SKM-1 (cell line): ENCODE data around the gene FAM149B1.
"Not testable (repeated sequence)": the region's sequence is repeated elsewhere in the genome, so short reads cannot be mapped to it uniquely, and the experiment has no call there.

ENCODE experiments used
- DNase-seq: peaks from one replicate; lab custom pipeline; 2025; ENCODE audit not compliant: unreplicated experiment; lab: John Stamatoyannopoulos, UW

FAM149B1 gene

DNA sequence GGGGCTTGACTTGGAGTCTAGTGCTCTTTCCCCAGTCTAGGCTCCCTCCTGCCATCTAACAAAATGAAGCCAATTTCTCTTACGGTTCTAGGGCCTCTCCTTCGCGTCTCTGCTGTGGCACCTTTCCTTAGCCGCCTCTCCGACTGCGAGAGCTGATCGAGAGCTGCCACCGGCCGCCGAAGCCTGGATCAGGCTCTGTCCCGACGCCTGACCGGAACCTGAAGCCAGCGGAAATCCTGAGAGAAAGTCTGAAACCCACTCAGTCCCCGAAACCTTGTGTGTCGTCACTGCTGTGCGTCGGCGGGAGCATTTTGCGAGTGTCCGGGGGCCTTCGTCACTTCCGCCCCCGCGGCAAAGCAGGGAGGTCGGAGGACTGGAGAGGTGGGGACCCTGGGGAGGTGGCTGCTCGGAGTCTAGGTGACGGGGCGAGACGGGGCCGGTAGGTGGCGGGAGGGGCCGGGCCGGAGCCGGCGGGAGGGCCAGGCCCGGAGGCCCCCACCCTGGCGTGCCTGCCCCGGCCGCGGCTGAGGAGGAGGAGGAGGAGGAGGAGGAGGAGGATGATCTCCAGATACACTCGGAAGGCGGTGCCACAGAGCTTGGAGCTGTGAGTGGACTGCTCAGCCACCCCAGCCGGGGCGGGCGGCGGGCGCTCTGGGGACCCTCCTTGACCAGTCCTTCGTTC lies at the start of gene FAM149B1, which contains the start of gene ECD:
Gene FAM149B1 (plus strand): TSS at position 337 of the 682 bp plus-strand sequence. CDS start 221 bp downstream, at position 558.
Gene ECD (minus strand): TSS at position 226 of the 682 bp plus-strand sequence. CDS start 4,071 bp downstream, outside the sequence.
- DNase-seq: peak; percentile 75

- no peak for DNase-seq
Measured at GRCh38 chr10:73119457-73119856, 48.5 kb upstream of the FAM149B1 start.

DNA sequence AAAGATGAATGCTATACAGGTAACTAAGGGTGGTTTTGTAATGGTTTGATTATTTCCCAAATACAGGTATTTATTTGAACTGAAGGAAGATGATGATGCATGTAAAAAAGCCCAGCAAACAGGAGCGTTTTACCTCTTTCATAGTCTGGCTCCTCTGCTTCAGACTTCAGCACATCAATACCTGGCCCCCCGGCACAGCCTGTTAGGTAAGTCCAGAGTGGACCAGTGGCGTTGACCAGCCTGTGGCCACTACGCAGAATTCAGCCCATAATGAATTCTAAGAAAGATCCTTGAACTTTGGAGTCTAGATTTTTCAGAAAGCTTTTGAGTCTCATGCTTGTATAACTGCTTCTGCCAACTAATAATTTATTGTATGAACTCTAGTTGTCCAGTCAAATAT lies 48.0 kb upstream of the FAM149B1 start:
- DNase-seq: no peak

DNA sequence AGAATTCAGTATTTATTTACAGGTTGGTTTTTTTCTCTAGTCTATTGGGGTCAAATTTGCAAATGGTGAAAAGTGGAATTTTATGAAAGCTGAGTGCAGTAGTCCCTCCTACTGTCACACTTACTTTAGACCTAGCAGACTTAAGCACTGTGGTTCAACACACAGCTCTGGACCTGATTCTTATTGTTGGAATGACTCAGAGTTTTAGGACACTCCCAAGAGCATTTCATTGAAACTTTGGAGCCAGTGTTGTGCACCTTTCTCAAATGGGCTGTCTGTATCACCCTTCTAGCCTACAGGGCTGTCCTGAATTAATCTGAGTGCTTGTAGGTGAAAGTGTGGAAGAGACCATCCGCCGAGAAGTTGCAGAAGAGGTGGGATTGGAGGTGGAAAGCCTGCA lies 41.6 kb upstream of the FAM149B1 start:
- DNase-seq: no peak

DNA sequence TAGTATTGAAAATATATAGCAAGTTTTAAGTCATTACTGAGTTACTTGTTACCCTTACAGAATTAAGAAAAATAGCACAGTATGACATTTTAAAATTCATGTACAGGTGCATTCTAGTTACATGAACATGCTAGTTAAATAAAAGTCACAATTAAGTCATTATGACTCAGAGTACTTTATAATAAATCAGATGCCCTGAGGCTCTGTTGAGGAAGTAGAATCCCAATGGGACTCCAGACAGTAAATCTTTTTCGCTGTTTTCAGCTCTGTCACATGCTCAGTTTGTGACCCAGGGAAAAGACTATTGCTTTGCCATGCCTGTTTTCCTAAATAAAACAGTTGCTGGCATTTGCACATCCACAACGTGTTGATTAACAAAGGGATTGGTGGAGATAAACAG lies 36.6 kb upstream of the FAM149B1 start:
- no peak for DNase-seq

DNA sequence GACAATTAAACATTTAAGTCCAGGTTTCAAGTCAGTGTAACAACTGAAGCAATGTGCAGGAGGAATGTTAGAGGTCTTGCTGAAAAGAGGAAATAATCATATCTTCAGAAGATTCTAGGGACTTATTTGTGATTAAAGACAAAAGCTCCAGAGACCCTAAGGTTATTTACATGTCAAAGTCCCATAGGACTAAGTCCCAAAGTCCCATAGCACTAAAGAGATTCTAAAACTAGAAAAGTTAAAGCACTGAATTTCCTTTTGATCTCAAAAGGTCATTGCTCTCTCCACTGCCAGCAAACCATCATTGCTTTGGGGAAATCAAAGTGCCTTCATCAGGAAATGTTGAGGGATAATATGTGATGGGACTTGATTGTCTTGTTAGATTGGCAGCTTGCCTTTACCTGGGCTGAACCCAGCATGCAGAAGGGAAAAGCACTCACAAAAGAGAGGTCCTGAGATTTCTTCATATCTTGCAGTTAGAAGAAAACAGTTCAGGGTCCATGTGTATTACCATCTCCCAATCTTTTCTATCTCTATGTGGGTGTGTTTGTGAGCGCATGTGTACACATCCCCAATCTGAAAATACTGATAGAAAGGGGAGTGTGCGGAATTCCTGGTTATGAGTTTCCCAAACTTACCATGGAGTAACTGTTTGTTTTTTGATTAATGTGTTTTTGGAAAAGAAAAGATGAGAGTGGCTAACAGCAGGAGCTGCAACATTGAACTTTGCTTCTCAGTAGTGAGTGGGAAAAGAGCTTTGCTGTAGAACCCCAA lies 35.8 kb upstream of the FAM149B1 start:
- no peak for DNase-seq

DNA sequence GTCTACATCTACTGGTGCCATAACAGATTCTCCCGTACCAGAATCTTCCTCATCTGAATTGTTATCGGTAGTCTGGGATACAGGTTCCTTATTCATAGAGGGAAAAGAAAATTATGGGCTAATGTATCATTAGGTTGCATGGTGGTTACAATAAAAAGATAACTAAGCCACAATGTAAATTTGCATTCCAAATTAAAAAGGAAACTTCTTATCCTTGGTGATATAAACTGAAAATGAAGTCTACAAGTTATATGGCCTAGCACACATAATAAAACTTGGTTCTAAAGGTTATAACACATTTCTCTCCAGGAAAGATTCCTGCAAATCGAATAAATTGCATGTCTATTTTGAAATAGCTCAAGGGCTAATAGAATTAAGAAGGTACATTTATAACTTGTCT lies 33.2 kb upstream of the FAM149B1 start:
- no peak for DNase-seq

DNA sequence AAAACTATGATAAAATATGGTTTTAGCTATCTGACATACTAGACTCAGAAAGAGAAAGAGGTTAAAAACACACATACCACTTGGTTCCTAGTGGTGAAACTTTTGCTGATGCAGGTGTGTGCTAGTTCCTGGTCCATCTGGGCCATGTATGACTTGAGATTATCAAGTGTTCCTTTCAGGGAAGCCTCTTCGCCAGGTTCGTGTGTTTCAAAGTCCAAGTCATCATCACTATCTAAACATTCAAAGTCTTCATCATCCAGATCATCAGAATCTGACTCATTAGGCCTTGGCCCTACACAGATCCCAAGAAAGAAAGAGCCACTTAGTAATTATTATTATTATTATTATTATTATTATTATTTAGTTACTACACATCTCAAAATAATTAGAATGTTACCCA lies 31.3 kb upstream of the FAM149B1 start:
- DNase-seq: no peak

DNA sequence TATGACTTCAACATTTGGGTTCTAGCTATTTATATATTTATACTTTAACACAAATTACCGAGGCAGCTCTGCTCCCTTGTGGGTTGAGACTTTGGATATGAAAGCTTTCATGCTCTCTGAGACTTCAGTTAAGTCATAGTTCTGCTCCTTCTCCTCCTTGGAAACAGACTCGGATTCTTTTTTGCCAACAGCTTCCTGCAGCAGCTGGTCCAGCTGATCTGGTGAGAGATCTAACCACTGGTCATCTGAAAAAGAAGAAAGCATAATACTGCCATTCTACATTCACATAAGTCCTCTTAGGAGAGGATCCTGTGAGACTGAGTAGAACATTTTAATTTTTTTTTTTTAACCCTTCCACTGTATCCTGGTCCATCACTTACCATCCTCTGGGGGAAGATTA lies 28.7 kb upstream of the FAM149B1 start:
- no peak for DNase-seq

GRCh38 chr10:73141603-73142002 lies 26.3 kb upstream of the FAM149B1 start:
- no peak for DNase-seq

DNA sequence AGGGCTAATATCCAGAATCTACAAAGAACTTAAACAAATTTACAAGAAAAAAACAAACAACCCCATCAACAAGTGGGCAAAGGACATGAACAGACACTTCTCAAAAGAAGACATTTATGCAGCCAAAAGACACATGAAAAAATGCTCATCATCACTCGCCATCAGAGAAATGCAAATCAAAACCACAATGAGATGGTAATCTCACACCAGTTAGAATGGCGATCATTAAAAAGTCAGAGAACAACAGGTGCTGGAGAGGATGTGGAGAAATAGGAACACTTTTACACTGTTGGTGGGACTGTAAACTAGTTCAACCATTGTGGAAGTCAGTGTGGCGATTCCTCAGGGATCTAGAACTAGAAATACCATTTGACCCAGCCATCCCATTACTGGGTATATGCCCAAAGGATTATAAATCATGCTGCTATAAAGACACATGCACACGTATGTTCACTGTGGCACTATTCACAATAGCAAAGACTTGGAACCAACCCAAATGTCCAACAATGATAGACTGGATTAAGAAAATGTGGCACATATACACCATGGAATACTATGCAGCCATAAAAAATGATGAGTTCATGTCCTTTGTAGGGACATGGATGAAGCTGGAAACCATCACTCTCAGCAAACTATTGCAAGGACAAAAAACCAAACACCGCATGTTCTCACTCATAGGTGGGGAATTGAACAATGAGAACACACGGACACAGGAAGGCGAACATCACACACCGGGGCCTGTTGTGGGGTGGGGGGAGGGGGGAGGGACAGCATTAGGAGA lies 17.1 kb upstream of the FAM149B1 start:
- not testable (repeated sequence) for DNase-seq

- no peak for DNase-seq
Measured at GRCh38 chr10:73152009-73152408, 15.9 kb upstream of the FAM149B1 start.

DNA sequence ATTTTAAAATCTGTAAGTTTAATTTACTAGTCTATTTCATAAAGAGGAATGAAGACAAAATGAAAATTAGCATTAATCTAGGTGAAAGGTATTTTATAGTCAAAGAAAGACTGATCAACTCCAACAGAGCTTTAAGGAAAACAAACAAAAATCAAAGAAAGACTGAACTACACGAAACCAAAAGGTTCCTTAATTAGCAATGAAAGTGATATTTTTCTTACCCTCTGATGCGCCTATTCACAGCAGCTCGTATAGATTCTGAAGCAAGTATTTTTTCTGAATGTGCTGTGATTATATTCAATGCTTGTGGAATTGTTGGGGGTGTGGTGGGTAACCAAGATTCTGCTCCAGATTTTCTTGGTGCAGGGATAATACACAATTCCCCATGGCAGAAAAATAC lies 11.9 kb upstream of the FAM149B1 start:
- DNase-seq: no peak

GRCh38 chr10:73159038-73159648 lies 8.8 kb upstream of the FAM149B1 start:
- DNase-seq: no peak

- DNase-seq: no peak
Measured at GRCh38 chr10:73161079-73161478, 6.8 kb upstream of the FAM149B1 start.

DNA sequence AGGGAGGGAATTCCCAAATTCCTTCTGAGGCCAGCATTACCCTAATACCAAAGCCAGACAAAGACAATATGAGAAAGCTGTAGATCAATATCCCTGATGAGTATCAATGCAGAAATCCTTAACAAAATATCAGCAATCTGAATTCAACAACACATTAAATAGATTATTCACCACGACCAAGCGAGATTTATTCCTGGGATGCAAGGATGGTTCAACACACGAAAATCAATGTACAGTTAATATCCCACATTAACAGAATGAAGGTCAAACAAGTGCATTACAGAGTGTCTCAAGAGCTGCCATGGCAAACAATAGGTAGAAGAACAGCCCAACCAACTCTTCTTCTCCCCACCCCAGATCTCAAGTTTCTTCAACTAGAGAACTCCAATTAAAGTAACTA lies 6.3 kb upstream of the FAM149B1 start:
- no peak for DNase-seq

DNA sequence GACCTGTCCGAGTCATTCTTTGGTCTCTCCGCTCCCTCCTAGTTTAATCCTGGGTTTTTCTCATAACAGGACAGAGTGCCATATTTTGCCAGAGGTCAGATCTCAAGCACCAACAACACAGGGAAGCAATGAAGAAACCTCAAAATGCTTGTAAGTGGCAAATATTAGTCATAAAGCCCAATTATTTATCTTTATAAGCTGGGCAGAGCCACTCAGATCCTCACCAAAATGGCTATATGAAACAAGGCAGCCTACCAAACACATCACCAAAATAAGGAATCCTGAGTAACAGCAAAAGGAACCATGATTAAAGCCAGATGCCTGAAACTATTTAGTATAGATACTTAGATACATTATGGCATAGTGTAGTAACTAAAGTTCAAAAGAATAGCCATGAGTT lies 4.8 kb upstream of the FAM149B1 start:
- DNase-seq: no peak

DNA sequence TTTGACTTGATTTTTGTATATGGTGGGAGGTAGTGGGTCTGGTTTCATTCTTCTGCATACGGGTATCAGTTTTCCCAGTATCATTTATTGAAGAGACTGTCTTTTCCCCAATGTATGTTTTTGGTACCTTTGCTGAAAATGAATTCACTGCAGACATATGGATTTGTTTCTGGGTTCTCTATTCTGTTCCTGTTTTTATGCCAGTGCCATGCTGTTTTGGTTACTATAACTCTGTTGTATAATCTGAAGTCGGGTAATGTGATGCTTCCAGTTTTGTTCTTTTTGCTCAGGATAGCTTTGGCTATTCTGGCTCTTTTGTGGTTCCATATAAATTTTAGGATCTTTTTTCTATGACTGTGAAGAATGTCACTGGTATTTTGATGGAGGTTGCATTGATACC lies 947 bp upstream of the FAM149B1 start:
- DNase-seq: no peak

DNA sequence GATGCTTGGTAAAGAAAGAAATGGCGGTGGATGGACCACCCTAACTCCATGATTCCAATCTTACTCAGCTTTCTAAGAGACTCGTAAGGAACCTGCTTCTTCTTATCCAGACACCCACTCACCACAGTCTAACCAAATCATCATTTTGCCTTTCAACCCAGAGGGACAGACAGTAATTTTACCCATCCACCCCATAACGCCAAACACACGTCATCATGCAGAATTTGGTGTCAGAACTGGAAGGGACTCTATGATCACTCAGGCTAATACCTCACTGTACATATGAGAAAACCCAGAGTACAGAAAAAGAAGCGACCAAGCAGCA lies 499 bp upstream of the FAM149B1 start:
- DNase-seq: no peak

- DNase-seq: no peak
Measured at GRCh38 chr10:73168465-73168803, 515 bp downstream of the FAM149B1 start.

GRCh38 chr10:73169320-73169719 lies 1.4 kb downstream of the FAM149B1 start:
- DNase-seq: no peak

DNA sequence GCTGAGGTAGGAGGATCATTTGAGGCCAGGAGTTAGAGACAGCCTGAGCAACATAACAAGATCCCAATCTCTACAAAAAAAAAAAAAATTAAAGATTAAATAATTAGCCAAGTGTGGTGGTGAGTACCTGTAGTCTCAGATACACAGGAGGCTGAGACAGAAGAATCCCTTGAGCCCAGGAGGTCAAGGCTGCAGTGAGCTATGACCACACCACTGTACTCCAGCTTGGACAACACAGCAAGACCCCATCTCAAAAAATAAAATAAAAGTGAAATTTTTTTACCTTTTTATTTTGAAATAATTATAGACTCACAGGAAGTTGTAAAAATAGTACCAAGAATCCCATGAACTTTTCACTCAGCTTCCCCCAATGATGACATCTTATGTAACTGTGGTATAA lies 4.9 kb downstream of the FAM149B1 start:
- no peak for DNase-seq
